ENCODE data around the gene SOBP. TPM values are rescaled to one million over a fixed set of nuclear protein-coding genes. Genes with fewer than 3 reads are reported as not detected.

The SOBP gene
- total RNA-seq, 3 donors from 2014 or later: 1.1 to 2.1 (median 1.8) TPM

DNA sequence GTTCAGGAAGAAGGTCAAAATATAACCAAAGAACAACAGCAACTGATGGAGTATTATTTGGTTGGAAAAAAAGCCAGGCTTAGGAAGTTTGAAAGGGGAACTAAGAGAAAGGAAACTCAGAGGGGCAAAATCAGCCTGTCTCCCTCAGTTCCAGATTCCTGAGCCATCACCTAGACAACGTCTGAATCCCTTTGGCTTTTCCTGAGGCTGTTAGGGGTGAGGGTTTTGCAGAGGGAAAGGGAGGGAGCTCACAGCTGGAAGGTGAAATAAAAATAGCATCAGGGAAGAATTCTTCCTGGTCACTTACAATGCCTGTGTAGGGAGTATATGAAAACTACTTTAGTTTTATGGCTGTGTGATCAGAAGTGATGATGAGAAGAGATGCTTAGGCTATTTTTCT, 100.5 kb downstream of the SOBP start:
- H3K4me3 Mint-ChIP-seq: no peak overlapping the region
- no peaks in the 10 kb centered on the region for H3K4me1 Mint-ChIP-seq (ENCODE audit: low read depth)
- DNase-seq (no peak), ATAC-seq (no peak)
- H3K9me3 Mint-ChIP-seq: no peaks in the 10 kb centered on the region
- H3K36me3 Mint-ChIP-seq (ENCODE audit: insufficient read depth): no peaks in the 10 kb centered on the region
- peaks cover 6% of the 10 kb centered on the region for H3K27me3 Mint-ChIP-seq (ENCODE audit: low read depth)

DNA sequence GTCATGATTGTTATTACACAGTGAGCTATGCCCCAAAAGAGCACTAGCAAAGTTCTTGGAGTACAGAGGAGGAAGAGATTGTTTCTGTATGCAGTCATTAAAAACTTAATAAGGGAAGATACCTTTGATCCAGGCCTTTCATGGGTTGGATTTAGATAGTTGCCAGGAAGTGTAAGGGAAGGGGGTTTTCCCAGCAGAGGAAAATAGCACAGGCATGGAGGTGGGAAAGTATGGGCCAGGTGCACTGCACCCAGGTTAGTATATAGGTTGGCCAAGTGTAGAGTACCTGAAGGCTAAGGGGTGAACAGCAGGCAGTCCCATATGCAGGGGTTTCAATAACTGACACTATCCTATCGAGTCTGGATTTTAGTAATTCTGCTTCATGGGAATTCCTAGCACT, 101.4 kb downstream of the SOBP start:
- no peaks in the 10 kb centered on the region for H3K36me3 Mint-ChIP-seq (ENCODE audit: insufficient read depth)
- no peak overlapping the region for H3K4me3 Mint-ChIP-seq
- DNase-seq: no peak
- ATAC-seq: no peak
- H3K27me3 Mint-ChIP-seq (ENCODE audit: low read depth): peaks cover 9% of the 10 kb centered on the region
- H3K9me3 Mint-ChIP-seq: no peaks in the 10 kb centered on the region
- H3K4me1 Mint-ChIP-seq (ENCODE audit: low read depth): no peaks in the 10 kb centered on the region

DNA sequence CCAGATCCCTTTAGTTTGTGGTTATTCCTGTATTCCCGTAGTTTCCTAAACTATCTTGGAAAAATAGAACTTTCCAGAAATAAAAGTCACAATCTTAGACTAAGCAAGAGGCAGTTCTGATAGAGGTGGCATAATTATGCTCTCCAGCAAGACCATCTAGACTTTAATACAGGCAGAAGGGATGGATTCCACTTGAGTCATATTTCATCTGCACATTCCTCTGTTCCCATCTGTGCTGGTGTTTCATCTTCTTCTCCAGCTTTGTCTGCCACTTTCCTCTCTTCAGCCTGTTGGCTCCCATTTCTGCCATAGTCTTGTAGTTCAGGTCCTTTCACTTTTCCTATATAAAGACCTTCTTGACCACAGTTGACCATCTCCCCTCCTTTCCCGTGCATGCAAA, 102.9 kb downstream of the SOBP start:
- Mint-ChIP-seq H3K4me1 (ENCODE audit: low read depth) (no peaks in the 10 kb centered on the region), H3K4me3 (no peak overlapping the region)
- ATAC-seq: no peak

DNA sequence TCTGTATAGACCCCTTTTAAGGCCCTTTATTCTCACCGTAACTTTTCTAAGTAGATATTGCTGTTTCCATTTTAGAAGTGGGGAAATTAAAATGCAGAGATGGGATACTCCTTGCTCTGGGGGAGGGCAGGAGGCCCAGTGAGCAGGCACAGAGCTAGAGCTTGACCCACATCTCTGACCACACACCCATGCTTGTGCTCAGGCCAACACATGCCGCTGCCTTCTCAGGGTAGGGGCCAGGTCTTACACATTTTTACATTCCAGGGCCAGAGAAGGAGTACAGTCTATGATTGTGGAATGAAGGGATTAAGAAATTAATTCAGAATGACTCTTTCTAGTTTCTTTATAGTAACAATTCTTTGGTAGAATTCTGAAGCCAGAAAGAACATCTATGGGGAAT, 104.8 kb downstream of the SOBP start:
- no peak for ATAC-seq
- Mint-ChIP-seq H3K9me3 (no peaks in the 10 kb centered on the region), H3K36me3 (ENCODE audit: insufficient read depth) (no peaks in the 10 kb centered on the region), H3K4me1 (ENCODE audit: low read depth) (no peaks in the 10 kb centered on the region), H3K4me3 (no peak overlapping the region), H3K27me3 (ENCODE audit: low read depth) (peaks cover 19% of the 10 kb centered on the region)
- DNase-seq: no peak

More for the DNA sequence above, 102.9 kb downstream of the SOBP start:
- no peaks in the 10 kb centered on the region for H3K36me3 Mint-ChIP-seq (ENCODE audit: insufficient read depth)
- H3K27me3 Mint-ChIP-seq (ENCODE audit: low read depth): peaks cover 13% of the 10 kb centered on the region
- DNase-seq: no peak
- H3K9me3 Mint-ChIP-seq: no peaks in the 10 kb centered on the region

DNA sequence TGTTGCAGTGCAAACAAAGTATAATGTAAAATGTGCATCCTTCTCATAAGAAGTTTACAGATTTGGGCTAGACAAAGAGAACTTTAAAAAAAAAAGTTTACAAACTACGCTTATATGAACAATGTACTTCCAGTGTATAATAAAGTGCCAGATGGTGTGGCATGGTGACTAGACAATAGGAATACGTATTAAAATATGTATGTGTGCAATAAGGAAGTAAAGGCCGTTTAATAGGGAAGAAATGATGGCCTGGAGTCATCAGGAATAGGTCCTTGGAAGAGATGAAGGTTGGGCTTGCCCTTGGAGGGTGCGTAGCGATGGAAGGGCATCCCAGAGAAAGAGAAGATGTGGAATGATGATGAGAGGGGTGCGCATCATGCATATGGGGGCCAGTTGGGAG, 108.2 kb downstream of the SOBP start:
- no peaks in the 10 kb centered on the region for H3K36me3 Mint-ChIP-seq (ENCODE audit: insufficient read depth)
- ATAC-seq (no peak), DNase-seq (no peak)
- H3K27me3 Mint-ChIP-seq (ENCODE audit: low read depth): peaks cover 16% of the 10 kb centered on the region
- no peaks in the 10 kb centered on the region for H3K9me3 Mint-ChIP-seq
- H3K4me1 Mint-ChIP-seq (ENCODE audit: low read depth): no peaks in the 10 kb centered on the region
- H3K4me3 Mint-ChIP-seq: no peak overlapping the region

DNA sequence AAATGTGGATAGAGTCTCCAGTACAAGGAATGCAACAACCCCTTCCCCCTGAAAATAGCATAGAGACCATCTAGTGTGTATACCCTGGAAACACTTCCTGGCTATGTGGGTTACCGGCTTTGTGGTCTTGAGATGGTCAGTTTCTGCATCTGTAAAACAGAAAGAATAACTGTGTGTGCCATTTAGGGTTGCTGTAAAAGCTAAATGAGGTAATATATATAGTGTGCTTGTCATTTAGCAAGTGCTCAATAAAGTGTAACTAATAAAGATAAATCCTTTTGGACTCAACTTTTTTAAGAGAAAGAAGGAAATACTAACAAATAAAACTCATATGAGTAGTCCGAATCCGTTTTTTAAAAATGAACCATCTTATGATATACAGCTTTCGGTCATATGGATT, 109.1 kb downstream of the SOBP start:
- H3K27me3 Mint-ChIP-seq (ENCODE audit: low read depth): peaks cover 14% of the 10 kb centered on the region
- H3K4me3 Mint-ChIP-seq: no peak overlapping the region
- ATAC-seq (no peak), DNase-seq (no peak)
- H3K4me1 Mint-ChIP-seq (ENCODE audit: low read depth): no peaks in the 10 kb centered on the region
- H3K9me3 Mint-ChIP-seq: no peaks in the 10 kb centered on the region
- H3K36me3 Mint-ChIP-seq (ENCODE audit: insufficient read depth): no peaks in the 10 kb centered on the region

DNA sequence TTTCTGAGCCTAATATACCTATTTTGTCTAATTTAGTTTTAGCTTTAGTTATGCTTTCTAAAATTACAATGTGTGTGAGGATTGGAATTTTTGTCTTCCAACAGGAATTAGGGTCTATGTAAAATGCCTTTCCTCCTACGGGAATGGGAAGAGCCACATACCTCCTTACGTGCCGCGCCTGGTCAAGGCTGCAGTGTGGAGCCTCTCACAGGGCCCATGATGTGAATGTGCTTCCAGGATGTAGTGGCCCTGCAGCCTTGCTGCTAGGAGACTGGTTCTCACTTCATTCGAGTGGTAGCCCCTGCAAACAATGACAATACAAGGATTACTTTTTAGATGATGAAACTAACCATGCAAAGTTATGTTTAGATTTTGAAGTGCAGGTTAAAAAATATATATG, 110.2 kb downstream of the SOBP start:
- Mint-ChIP-seq H3K9me3 (no peaks in the 10 kb centered on the region), H3K36me3 (ENCODE audit: insufficient read depth) (no peaks in the 10 kb centered on the region), H3K4me3 (no peak overlapping the region), H3K27me3 (ENCODE audit: low read depth) (peaks cover 14% of the 10 kb centered on the region), H3K4me1 (ENCODE audit: low read depth) (no peaks in the 10 kb centered on the region)
- DNase-seq (no peak), ATAC-seq (no peak)

DNA sequence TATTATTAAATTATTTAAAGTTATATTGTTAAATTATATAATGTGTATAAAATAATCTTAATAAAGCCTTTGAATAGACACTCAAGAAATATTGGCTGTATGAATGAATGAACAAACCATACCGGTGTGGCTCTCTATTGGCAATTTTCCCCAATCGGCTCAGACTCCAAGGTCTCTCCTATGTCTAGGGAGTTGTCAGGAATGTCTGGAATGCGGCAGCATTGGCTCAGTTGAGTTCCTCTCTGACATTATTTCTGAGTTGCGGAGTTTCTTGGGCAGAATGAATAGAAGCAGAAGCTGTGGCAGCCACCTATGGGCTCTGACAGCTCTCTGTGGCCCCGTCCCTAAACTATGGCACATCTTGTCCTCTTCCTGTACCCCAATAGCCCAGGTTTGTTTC, 111.0 kb downstream of the SOBP start:
- Mint-ChIP-seq H3K4me1 (ENCODE audit: low read depth) (no peaks in the 10 kb centered on the region), H3K4me3 (no peak overlapping the region), H3K9me3 (no peaks in the 10 kb centered on the region), H3K36me3 (ENCODE audit: insufficient read depth) (no peaks in the 10 kb centered on the region), H3K27me3 (ENCODE audit: low read depth) (peaks cover 17% of the 10 kb centered on the region)
- no peak for DNase-seq
- ATAC-seq: no peak

DNA sequence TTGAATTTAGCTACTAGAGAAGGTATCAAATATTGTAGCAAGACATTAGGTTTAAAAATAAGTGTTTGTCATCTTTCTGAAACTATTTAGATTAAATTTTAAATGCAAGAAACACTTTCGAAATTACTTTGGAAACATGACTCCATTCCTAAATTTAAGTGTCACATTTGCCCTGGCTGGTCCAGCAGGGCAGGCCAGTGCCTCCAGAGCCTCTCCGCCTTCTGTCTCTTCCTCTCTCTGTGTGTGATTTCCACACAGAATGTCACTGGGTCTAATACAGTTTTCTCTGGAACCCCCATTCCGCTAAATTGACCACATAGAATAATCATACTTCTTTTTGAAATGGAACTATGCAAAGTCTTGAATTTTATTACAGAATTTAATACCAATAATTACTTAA, 111.5 kb downstream of the SOBP start:
- Mint-ChIP-seq H3K27me3 (ENCODE audit: low read depth) (peaks cover 13% of the 10 kb centered on the region), H3K36me3 (ENCODE audit: insufficient read depth) (no peaks in the 10 kb centered on the region), H3K4me3 (no peak overlapping the region), H3K9me3 (no peaks in the 10 kb centered on the region), H3K4me1 (ENCODE audit: low read depth) (no peaks in the 10 kb centered on the region)
- ATAC-seq: no peak
- DNase-seq: no peak

DNA sequence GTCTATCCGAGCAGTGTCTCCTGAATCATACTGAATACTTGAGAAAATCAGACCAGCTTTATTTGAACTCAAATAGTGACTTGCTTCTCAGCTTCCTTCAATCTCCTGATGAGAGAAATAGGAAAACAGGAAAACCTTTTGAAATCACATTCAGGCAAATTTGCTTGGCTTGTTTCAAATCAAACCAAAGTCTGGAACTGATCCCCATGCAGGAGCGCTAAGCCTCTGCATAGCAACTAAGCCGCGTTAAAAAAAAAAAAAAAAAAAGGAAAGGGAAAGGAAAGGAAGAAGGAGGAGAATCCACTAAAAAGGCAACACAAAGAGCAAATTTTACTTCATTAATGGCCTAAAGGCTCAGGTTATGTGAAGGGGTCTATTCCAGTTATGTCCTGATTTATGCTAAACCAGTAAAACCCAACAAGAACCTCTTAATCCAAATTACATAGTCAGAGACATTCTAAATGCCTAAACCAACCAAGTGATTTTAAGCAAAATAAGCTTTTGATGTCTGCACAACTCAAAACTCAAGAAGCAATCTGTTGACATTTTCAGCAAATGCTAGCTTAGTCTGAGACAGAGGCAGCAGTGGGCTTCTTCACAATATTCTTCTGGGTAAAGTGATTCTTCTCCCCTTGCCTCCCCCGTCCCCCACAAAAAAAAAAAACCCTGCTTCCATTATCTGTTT, 112.5 kb downstream of the SOBP start:
- Mint-ChIP-seq H3K4me3 (no peak overlapping the region), H3K4me1 (ENCODE audit: low read depth) (no peaks in the 10 kb centered on the region), H3K9me3 (no peaks in the 10 kb centered on the region), H3K36me3 (ENCODE audit: insufficient read depth) (no peaks in the 10 kb centered on the region), H3K27me3 (ENCODE audit: low read depth) (peaks cover 10% of the 10 kb centered on the region)
- DNase-seq (no peak), ATAC-seq (no peak)

DNA sequence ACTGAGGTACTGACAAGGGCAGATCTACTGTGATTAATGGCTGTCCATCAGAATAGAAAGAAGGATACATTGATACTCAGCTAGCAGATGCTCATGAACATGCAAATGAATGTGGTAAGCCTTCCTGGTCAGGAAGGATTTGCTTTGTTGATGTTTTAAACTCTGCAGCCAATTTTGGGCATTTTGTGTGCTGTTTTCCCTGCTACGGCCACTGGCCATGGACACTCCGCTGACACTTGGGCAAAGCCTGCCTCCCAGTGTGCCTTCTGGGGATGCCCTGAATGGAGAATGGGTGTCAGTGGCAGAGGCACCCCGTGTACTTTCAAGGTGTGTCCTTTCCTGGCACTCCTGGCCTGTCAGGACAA, 113.1 kb downstream of the SOBP start:
- ATAC-seq (no peak), DNase-seq (no peak)
- Mint-ChIP-seq H3K36me3 (ENCODE audit: insufficient read depth) (no peaks in the 10 kb centered on the region), H3K4me3 (no peak overlapping the region), H3K27me3 (ENCODE audit: low read depth) (peaks cover 10% of the 10 kb centered on the region), H3K4me1 (ENCODE audit: low read depth) (no peaks in the 10 kb centered on the region), H3K9me3 (no peaks in the 10 kb centered on the region)

DNA sequence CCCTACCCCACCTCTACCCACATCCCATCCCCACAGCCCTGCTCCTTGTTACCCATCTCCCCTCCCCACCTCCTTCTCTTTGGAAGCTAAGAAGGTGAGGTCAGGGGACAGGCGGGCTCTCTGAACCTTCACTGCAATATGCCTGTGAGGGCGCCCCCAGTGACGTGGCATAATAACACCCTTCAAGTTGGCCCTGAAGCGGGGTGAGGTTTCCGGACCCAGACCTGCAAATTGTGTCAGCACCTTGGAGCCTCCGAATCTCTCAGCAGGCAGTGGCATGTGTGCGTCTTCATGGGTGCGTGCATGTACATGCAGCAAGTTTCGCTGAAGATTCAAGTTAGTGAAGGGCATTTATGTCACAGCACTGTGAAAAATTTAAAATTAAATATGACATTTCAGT, 114.6 kb downstream of the SOBP start:
- Mint-ChIP-seq H3K27me3 (ENCODE audit: low read depth) (peaks cover 5% of the 10 kb centered on the region), H3K4me3 (no peak overlapping the region)
- DNase-seq: no peak

DNA sequence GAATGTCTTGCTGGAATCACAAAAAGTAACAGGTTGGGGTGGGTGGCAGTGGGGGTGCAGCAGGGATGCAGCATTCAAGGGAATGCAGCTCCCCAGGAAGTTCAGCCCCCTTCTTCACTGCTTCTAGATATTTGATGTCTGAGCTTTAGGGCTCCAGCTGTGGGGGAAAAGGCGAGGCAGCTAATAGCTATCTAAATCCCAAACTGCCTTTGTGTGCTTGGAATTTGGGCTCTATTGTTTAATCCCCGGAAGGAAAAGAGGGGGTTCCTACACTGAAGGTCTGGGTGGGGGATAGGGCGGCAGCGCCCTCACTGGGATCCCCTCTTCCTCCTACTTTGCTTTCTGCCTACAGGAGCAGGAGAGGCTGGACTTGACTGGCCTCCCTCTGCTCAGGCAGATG, 116.5 kb downstream of the SOBP start:
- Mint-ChIP-seq H3K9me3 (no peaks in the 10 kb centered on the region), H3K27me3 (ENCODE audit: low read depth) (peaks cover 8% of the 10 kb centered on the region), H3K36me3 (ENCODE audit: insufficient read depth) (no peaks in the 10 kb centered on the region), H3K4me3 (no peak overlapping the region), H3K4me1 (ENCODE audit: low read depth) (no peaks in the 10 kb centered on the region)
- ATAC-seq (no peak), DNase-seq (no peak)

More for the DNA sequence above, 114.6 kb downstream of the SOBP start:
- no peak for ATAC-seq
- Mint-ChIP-seq H3K4me1 (ENCODE audit: low read depth) (no peaks in the 10 kb centered on the region), H3K9me3 (no peaks in the 10 kb centered on the region), H3K36me3 (ENCODE audit: insufficient read depth) (no peaks in the 10 kb centered on the region)

DNA sequence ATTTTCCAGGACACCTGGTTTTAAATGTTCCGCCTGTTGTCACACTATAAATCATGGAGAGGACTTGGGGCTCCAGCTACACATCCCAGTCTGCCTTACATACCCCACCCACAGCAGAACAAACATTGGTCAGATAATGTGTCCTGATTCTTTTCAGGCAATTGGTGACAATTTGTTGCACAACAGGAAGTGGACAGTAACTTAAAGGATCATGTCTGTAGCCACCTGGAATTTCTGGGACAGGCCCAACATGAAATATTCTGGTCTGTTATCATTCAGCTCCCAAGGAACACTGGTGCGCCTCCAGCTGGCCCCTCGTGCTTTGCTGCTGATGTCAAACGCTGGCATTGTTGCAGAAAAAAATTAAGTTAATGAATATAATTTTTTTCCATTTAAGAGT, 117.2 kb downstream of the SOBP start:
- Mint-ChIP-seq H3K4me1 (ENCODE audit: low read depth) (no peaks in the 10 kb centered on the region), H3K9me3 (no peaks in the 10 kb centered on the region), H3K36me3 (ENCODE audit: insufficient read depth) (no peaks in the 10 kb centered on the region), H3K4me3 (no peak overlapping the region), H3K27me3 (ENCODE audit: low read depth) (peaks cover 8% of the 10 kb centered on the region)
- DNase-seq: no peak
- ATAC-seq: no peak

DNA sequence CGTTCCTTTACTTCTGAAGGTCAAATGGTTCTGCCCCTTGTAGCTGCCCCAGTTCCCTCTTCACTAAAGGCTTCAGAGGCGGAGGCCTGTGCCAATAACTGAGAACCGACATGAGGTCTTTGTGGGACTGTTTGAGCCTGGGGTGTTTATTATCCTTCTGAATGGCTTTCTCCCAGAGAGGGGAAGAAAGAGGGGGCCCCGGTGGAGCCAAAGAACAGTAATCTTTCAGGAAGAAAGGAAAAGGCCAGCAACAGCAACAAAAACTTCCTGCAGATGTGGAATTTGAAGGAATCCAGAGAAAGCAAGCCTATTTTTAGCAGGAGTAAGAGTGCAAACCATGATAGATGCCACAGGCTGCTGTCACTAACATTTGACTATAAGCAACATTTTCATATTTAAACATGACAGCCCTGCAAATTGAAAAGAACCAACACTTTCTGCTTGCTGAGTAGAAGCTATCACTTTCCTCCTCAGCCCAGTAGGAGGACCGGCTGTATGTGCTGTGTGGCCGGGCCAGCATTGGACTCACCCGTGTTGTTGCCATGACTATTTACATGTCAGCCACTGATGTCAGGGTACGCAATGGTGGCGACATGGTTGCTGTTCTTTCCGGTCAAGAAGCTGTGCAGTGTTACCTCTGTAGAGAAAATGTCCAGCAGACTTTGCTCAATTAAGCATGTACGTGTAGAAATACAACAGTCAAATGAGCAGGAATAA, 121.3 kb downstream of the SOBP start:
- DNase-seq (no peak), ATAC-seq (no peak)
- Mint-ChIP-seq H3K9me3 (no peaks in the 10 kb centered on the region), H3K4me3 (no peak overlapping the region), H3K4me1 (ENCODE audit: low read depth) (no peaks in the 10 kb centered on the region), H3K36me3 (ENCODE audit: insufficient read depth) (no peaks in the 10 kb centered on the region), H3K27me3 (ENCODE audit: low read depth) (peaks cover 8% of the 10 kb centered on the region)
